GM18502 (cell line): Measurements from ENCODE around the gene RAB9A.
"Not testable (repeated sequence)": the region's sequence is repeated elsewhere in the genome, so short reads cannot be mapped to it uniquely, and the experiment has no call there.

Source experiments
- ATAC-seq: cut with Tn5 transposase; IDR thresholded peaks from one replicate; pipeline ENCODE4 v1.9.1; 2021; ENCODE audit warnings: mild to moderate bottlenecking; ENCODE audit not compliant: unreplicated experiment, poor library complexity

The RAB9A gene

DNA sequence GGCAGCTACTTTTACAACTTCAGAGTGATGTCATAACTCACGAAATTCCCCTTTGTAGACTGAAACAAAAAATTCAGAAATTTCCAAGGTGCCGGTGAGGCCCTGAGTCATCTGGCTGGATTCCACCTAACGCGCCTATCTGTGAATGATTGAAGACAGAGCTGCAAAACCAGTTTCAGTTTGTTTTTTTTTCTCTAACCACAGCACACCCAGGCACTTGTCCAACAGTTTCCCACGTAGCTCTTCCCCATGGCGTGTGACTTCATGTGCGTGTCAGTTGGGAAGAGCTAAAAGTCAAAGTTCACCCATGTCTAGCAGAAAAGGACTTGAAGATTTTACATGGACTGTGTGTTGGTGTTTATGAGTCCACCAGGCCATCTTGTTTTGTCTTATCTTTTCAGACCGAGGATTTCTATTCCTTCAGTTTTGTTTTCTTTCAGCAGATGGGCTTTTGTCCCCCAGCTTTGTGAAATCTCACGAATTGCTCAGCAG is 19.6 kb upstream of the RAB9A start:
- peak; percentile 81 for ATAC-seq

DNA sequence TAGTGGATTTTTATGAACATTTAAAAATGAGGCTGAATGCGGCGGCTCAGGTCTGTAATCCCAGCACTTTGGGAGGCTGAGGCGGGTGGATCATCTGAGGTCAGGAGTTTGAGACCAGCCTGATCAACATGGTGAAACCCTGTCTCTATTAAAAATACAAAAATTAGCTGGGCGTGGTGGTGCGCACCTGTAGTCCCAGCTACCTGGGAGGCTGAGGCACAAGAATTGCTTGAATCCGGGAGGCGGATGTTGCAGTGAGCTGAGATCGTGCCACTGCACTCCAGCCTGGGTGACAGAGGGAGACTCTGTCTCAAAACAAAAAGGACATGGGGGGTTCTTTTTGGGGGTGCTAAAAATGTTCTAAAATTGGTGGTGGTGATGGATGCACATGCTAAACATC is 19.2 kb upstream of the RAB9A start:
- ATAC-seq, result not testable (repeated sequence)

DNA sequence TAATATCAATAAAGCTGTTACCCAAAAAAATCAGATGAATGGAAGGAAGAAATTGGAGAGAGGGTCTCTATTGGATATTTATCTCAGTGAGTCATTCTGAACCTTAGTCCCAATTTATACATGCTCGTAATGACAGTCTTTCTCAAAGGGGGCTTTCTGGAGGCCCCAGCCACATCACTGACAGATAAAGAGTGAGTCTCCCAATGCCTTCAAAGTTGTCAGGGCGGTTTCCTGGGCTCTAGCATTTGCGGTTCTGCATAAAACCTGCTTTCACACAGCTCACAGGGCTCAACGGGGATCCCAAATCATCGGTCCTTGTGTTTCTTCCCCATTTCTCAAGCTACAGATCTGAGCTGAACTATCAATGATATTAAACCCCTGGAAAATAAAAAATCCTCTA is 18.7 kb upstream of the RAB9A start:
- no peak for ATAC-seq

DNA sequence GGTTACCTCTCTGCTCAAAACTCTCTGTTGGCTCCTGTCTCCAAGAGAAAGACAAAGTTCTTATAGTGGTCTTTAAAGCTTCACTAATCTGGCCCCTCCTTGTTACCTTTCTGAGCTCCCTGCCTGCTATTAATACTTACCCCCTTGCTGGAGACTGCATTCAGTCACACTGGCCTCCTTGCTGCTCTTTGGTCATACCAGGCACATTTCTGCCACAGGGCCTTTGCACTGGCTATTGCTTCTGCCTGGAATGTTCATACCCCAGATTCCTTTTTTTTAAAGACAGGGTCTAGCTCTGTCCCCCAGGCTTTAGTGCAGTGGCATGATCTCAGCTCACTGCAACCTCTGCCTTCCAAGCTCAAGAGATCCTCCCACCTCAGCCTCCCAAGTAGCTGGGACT is 15.9 kb upstream of the RAB9A start:
- ATAC-seq, result no peak

DNA sequence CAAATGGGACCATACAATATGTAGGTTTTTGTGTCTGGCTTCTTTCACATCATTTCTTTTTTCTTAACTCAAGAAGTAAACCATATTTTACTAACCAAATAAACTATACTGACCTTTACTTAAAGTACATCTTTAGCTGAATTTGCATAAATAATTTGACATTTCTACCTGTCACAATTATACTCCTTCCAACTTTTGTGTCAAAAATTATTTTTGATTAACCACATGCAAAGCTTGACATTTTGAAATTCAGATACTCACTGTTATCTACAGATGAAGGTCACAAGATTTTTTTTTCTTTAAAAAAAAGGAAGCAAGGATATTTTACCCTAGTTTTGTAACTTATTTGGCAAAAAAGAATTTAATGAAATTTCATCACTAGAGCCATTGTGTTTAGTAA is 12.0 kb upstream of the RAB9A start:
- ATAC-seq, result no peak

DNA sequence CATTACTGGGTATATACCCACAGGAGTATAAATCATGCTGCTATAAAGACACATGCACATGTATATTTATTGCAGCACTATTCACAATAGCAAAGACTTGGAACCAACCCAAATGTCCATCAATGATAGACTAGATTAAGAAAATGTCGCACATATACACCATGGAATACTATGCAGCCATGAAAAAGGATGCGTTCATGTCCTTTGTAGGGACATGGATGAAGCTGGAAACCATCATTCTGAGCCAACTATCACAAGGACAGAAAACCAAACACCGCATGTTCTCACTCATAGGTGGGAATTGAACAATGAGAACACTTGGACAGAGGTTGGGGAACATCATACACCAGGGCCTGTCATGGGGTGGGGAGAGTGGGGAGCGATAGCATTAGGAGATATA is 9.2 kb upstream of the RAB9A start:
- not testable (repeated sequence) for ATAC-seq

DNA sequence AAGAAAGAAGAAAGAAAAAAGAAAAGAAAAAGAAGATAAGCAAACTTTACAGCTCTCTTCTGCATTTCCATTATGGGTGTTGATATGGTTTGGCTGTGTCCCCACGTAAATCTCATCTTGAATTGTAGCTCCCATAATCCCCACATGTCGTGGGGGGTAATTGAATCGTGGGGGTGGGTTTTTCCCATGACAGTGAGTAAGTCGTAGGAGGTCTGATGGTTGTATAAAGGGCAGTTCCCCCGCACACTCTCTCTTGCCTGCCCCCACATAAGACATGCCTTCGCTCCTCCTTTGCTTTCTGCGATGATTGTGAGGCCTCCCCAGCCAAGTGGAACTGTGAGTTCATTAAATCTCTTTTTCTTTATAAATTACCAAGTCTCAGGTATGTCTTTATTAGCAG is 7.3 kb upstream of the RAB9A start:
- ATAC-seq, result no peak

DNA sequence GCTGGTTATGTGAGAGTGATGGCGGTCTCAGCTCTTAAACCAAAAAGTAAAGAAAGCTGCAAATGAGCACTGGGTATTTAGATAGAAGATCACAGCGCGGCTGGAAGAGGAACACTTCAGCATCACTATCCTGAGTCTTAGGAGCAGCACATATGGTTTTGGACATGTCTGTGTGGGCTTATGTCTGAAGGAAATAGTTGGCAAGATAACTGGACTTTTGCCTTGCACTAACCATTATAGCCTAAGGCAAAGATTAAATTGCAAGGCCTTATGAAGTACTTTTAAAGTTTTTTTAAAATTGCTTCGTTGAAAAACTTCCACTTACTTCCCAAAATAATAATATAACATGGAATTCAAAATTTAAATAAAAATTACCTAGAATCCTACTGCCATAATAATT is 4.6 kb upstream of the RAB9A start:
- ATAC-seq, result no peak

DNA sequence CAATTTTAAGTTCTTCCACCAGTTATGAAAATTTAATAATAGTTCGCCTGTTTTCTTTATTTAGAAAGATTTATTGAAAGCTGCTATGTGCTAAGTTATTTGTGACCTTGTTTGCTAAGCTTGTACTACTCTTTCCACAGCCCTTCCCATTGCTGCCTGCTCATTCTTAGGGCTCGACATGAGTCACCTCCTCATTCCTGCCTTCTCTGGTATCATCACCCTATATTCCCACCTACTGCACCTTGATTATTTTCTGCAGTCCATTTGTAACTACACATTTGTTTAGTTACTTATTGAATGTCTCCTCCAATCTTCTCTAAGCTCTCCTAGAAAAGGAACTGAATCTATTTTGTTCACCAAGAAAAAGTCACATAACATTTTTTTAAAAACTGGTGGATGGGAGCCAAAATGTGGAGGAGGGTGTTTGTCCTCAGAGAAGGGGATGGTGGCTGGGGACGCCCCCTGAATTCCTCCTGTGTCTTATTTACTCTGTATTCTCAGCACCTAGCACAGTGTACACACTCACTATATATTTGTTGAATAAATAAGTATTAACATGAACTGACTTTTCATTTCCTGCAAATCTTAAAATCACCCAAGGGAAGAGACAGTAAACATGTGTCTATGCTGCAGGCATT is 3.7 kb upstream of the RAB9A start:
- no peak for ATAC-seq

DNA sequence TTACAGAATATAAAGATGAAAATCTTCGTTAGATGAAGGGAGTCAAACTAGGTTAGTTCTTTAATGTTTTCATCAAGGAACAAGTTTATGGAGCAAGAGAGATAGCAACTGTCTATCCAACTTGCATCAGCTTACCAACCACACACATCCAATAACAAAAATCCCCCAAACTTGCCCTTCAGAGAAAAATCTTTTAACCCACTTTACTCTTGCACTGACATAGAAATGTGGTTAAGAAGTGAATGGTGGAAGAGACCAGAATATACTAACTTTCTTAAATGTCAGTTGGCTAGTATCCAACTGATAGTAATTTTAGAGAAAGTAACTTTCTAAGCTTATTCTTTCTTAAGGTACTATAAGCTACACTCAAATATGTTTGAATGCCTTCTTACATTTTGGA is 1.7 kb upstream of the RAB9A start:
- ATAC-seq, result no peak

DNA sequence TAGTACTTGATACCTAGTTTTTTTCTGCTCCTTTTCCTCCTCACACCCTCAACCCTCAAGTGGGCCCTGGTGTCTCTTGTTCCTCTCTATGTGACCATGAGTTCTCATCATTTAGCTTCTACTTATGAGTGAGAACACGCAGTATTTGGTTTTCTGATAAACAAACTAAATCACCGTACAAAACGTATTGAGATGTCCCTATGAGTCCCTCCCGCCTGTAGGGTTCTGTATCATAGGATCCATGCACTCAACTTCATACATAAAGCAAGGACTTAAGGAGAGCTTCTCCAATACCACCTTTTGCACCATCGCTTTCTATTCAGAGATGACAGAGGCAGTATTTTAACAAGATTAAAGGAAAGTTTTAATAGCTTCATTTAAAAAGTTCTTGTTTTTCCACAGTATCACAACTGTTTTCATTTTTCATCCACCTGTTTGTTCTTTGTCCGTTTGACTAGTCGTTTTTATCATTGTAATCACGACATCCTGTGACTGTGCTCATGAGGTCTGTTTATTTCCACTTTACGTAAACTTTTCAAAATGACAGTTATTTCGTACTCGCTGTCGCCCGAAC is 457 bp upstream of the RAB9A start:
- no peak for ATAC-seq

DNA sequence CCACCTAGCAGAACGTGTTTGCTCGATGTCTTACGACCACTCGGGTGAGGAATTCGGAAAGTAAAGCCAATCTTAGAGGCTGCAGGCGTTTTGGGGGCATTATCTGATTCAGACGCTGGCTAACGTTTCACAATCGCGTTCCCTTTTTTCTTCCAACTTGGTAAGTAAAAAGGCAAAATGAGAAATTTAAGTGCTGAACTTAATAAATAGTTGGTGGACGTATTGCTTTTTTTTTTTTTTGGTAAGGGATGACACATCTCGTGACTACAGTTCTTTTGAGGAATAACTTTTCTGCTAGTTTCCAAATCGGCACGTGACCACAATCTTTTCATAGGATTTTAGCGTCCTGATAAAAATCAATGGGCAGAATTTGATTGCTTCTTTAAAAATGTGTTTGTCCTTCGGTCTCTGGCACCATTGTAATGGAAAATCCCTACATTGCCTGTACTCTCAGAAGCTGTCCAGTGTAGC is 848 bp downstream of the RAB9A start:
- no peak for ATAC-seq

DNA sequence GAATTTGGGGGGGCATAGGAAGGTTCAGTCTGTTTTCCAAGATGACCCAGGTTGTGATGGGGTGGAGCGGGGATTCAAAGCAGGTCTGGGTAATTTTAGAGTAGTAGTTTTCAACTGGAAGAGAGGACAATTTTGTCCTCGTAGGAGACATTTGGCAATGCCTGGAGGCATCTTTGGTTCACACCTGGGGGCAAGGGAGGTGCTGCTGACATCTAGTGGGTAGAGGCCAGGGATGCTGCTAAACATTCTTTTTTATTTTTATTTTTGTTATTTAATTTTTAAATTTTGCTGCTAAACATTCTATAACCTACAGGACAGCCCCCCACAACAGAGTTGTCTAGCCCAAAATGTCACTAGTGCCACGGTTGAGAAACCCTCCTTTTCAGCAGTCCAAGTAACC is 1.9 kb downstream of the RAB9A start:
- ATAC-seq, result no peak

DNA sequence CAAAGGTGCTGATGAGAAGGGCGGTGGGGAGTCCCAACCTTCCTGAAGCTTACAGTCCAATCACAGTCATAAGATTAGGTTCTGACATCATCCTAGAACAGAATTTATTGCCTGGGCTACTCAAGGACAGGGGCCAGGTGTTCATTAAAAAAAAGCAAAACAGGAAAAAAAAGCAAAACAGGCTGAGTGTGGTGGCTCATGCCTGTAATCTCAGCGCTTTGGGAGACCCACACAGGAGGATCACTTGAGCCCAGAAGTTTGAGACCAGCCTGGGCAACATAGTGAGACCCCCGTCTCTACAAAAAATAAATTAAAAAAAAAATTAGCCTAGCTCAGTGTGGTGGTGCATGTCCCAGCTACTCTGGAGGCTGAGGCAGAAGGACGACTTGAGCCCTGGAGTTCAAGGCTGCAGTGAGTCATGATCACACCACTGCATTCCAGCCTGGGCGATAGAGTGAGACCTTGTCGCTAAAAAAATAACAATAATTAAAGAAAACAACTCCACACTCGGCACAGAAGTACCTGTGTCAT is 3.0 kb downstream of the RAB9A start:
- ATAC-seq, result no peak

DNA sequence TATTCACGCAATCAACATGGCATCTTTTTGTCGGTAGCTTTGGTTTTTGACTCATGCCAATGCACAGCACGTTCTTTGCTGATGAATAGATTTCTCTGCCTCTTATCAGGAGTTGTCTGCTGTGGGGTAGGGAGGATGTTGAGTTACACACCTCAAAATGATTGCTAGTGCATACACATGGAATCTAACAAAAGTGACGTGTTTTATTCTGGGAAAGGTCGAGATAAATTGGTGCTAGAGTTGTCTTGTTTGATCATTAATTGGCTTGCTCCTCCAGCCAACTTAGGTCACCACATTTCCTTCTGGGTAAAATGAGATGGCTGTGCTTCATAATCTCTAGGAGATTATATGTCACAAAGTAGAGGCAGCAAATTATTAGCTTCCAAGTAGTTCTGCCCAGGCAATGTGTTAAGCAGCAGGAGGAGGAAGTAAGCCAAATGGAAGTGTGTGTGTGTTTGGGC is 3.9 kb downstream of the RAB9A start:
- ATAC-seq, result no peak

DNA sequence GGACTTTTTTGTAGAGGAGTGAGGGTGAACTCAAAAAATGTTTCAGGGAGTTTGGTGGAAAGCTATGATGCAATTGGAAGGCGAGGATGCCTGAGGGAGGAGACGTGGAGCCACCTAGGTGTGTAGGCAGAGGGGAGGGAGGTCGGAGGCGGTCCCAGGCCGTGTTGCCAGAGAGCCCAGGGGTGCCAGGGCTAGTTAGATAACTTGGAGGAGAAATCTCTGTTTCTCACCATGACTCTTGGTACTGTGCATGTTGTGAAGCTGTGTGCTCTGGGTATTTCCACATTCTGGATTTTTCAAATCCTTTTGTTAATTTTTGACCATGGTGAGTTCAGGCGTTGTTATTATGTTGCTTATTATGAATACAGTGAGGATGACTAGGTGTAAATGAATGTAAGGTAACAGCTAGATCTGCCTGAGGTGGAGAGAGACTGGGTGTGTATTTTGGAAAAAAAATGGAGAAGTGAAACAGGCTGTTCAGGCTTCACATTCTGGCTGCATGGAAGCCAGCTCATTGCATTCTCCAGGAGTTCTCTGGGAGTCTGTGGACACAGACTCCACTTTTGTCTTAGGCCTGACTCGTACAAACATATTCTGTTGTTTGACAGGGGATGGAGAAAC is 4.5 kb downstream of the RAB9A start:
- no peak for ATAC-seq

DNA sequence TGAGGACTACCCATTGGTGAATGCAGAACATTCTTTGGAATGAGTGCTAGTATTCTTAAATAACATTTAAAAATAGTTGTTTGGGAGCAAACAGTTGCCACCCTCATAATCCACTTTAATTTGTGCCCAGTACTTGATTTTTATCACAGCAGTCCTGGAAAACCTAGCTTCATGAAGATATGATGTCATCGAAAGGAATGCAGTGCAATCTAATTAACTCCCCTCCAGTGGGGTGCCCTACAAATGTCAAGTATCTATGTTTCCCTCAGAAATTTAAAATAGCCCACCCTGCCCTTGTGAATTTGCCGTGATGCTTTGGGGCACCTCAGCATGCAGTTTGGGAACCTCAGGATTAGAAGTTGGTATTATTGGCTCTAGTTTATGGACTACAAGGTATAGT is 5.4 kb downstream of the RAB9A start:
- ATAC-seq, result no peak

DNA sequence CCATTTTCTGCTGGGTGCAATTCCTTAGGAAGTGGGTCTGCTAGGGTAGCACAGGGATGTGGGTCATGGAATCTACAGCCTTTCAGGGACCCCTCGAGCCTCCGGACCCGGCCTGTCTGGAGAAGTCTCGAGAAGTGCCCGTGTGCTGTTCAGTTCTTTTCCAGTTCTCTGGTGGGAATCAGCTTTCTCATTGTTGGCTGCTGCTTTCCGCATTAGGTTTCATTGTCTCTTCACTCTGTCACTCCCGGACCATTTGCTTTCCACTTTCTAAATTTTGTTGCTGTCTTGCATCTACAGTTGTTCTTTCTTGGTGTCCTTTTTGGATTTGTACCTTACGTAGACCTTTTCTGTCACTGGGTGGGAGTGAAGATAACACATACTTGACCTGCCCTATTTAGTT is 6.1 kb downstream of the RAB9A start:
- no peak for ATAC-seq

DNA sequence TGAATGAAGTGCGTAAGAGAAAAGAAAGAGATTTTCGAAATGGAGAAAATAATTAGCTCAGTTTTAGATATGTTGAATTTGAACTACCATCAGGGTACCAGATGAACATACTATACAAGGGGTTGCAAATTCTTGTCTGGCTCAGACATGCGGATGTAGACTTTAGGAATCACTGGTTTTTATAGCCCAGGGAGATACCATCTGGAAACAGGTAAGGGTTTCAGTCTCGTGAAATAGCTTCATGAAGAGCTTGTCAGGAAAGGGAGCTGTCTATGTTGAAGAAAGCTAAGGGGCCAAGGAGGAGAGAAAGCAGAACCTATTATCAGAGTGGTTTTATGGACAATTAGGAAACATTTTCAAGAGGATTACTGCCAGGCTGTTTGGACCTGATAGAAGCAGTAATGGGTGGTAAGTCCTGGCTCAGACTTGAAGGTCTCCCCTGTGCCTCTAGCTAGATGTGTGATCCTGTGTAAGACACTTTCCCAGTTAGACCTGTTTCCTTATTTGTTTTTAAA is 6.7 kb downstream of the RAB9A start:
- ATAC-seq, result no peak

DNA sequence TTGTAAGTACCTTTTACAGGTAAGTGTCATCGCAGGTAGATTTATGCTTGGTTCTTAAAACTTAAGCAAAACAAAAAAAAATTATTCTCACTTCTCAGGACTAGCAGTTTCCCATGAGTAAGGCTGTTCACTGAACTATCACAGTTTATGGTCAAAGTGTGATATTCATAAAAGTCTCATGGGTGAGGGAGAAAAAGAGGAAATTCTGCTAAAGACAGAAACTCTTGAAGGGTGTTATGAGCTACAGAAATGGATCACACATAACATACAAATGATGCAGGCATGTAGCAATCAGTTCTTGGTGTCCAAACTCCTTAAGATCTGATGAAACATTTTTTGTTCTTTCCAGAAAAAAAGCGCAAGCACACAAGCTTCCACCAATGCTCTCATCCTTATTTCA is 8.5 kb downstream of the RAB9A start:
- peak; percentile 59 for ATAC-seq

DNA sequence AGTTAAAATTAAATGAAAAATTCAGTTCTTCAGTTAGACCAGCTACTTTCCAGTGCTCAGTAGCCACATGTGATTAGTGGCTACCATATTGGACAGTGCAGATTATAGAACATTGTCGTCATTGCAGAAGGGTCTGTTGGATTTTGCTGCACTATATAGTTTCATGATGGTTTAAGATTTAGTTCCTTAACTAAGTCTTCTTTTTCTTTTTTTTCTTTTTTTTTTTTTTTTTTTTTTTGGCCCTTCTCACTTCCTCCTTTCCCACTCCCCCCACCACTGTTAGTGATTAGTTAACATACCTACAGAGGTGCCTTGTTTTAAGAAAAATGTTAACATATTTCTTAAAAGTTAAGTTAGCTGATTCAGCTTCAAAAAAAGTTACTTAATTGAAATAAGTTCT is 9.0 kb downstream of the RAB9A start:
- peak; percentile 23 for ATAC-seq
